NCI-H2107 treated with DMSO at 0.1 percent for 48 hours (cell line): ENCODE measurements around the gene SF3B6.
A peak's percentile ranks its signal among the peaks of the same experiment; 100 is the strongest.
"Not testable (repeated sequence)": the region's sequence is repeated elsewhere in the genome, so short reads cannot be mapped to it uniquely, and the experiment has no call there.

Experiments
- DNase-seq: peaks from one replicate; lab custom pipeline; 2025; ENCODE audit not compliant: unreplicated experiment; lab: John Stamatoyannopoulos, UW

SF3B6 gene

DNA sequence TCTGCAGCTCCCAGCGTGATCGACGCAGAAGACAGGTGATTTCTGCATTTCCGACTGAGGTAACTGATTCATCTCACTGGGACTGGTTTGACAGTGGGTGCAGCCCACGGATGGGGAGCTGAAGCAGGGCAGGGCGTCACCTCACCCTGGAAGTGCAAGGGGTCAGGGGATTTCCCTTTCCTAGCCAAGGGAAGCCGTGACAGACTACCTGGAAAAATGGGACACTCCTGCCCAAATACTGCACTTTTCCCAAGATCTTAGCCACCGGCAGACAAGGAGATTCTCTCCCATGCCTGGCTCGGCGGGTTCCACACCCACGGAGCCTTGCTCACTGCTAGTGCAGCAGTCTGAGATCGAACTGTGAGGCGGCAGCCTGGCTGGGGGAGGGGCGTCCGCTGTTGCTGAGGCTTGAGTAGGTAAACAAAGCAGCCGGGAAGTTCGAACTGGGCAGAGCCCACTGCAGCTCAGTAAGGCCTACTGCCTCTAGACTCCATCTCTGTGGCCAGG lies 19.1 kb upstream of the SF3B6 start:
- DNase-seq, result not testable (repeated sequence)

GRCh38 chr2:24093270-24093669 lies 17.1 kb upstream of the SF3B6 start:
- not testable (repeated sequence) for DNase-seq

DNA sequence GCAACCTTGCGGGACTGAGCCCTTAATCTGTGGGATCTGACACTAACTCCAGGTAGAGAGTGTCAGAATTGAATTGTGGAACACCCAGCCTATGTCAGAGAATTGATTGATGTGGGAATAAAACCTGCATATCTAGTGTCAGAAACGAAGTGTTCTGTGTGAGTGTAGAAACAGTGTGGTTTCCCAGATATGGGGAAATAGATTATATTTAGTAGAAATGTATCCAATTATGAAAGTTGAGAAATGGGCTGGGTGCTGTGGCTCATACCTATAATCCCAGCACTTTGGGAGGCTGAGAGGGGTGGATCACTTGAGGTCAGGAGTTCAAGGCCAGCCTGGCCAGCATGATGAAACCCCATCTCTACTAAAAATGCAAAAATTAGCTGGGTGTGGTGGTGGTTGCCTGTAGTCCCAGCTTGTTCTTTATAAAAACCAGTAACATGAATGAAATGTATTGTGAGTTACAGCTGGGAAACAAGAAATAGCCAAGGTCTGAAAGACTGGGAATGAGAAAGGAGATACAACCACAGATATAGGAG lies 12.8 kb upstream of the SF3B6 start:
- no peak for DNase-seq

DNA sequence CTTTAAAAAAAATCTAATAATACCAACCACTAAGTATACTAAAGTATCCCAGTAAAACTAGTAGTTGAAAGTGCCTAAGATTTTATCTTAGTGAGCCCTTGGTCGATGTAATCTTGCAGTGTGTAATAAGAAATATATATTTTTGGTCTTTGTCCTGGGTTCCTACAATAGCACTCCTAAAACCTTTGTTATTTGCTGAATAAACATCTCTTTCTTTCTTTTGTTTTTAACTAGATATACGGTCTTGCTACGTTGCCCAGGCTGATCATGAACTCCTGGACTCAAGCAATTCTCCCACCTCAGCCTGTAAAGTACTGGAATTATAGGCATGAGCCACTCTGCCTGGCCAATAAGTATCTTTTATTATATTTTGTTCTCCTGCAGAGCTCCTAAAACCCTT lies 10.9 kb upstream of the SF3B6 start:
- DNase-seq, result no peak

DNA sequence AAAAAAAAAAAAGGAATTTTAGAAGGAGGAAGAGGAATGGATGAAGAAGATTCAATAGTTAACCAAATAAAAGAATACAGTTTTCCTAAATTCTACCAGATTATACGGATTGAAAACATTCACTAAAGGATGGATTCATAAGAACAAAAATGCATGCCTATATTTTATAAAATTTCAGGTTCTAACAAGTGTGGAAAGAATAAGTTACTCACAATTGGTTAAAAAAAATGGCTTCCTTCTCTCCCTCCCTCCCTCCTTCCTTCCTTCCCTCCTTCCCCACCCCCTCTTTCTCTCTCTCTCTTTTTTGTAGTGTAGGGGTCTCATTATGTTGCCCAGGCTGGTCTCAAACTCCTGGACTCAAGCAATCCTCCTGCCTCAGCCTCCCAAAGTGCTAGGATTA lies 10.1 kb upstream of the SF3B6 start:
- DNase-seq, result no peak

DNA sequence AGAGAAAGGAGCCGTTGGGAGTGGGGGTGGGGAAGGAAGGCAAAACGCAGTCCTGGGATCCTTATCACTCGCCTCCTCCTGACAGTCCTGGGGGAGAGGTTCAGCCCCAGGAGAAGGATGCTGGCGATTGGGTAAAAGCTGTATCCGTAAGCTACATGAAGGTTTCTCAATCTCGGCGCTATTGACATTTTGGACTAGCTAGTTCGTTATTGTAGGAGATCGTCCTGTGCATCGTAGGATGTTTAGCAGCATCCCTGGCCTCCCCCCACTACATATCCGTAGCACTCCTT lies 9.0 kb upstream of the SF3B6 start:
- no peak for DNase-seq

DNA sequence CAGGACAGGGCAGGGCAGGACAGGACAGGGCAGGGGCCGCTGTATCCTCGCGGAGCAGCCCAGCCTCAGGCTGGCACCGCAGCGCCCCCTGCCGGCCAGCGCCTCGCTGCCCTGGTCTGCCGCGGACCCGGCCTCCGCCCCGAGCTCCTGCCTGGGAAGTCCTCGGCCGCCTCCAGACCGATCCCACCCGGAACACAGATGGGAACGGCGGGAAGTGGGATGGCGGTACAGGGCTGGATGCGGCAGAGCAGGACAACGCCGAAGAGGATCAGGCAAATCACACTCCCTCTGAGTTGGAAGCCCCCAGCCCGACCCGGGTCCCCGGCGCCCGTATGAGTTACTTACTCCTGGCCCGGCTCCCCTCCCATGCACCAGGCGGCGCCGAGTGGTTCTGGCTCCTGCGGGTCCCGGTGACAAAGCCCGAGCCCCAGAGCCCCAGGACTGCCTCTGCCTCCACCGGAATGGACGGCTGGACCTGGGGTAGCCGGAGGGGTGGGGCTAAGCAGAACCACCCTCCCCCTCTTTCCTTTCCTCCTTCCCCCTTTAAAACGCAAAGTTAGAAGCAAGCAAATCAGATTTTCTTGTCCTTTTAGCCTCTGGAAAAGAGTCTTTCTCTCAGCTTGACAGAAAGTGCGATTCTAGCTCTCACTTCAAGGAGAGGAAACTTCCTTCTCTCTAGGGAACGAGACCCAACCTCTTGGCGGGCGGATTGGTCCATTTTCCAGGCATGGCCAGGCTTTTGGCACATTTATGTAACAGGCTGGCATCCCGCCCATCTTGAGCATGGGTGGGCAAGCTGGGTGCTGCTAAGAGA lies 8.5 kb upstream of the SF3B6 start, which contains the start of gene TP53I3:
Gene TP53I3, minus strand, starts transcription at position 449 of the 814 bp plus-strand sequence. CDS start 508 bp downstream, outside the sequence.
- peak; percentile 43 for DNase-seq

DNA sequence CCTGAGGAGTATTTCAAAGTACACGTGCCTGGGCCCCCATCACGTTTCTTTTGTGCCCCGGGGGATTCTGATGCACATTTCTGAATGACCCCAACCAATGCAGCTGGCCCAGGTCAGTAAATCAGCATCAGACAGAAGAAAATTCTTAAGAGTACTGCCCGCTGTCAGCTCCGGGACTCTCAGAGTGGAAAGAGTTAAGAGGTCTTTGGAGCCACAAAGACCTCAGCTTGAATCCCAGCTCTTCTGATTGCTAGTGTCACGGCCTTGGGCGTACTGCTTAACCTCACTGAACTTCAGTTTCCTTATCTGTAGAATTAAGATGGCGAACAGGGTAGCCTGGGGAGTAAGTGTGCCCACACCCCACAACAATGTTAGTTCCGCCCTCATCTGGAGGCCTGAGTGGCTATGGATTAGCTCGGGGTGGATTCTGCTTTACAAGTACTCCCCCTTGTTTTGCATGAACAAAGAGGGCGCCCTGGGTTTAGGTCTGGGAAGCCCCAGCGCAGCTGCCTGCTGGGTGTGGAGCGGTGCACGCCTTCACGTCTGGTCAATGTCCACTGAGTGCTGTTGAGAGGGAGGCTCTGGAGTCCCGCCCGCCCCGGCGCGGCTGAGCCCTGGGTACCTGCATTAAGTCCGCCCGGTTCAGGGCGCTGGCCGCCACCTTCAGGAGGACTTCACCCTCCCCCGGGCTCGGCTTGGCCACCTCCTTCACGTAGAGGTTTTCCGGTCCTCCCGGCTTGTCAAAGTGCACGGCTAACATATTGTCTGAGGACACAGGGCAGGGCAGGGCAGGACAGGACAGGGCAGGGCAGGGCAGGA lies 7.7 kb upstream of the SF3B6 start:
- DNase-seq, result peak; percentile 54

GRCh38 chr2:24082787-24083566 lies 6.9 kb upstream of the SF3B6 start:
- no peak for DNase-seq

DNA sequence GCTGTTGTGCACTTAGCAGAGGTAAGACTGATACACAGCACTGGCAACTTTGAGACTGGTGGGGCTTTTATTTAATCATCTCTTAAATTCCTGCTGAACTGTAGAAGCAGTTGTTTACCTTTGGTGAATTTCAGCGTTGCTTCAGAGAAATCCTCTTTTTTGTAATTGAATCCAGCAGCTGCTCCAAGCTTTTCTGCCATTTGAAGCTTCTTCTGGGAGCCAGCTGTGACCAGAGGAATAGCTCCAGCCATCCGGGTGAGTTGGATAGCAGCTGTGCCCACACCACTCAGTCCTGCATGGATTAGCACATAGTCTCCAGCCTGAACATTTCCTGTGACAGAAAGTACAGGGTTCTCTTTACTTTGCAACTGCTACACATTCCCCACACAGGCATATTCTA lies 4.6 kb upstream of the SF3B6 start:
- DNase-seq, result peak; percentile 20

DNA sequence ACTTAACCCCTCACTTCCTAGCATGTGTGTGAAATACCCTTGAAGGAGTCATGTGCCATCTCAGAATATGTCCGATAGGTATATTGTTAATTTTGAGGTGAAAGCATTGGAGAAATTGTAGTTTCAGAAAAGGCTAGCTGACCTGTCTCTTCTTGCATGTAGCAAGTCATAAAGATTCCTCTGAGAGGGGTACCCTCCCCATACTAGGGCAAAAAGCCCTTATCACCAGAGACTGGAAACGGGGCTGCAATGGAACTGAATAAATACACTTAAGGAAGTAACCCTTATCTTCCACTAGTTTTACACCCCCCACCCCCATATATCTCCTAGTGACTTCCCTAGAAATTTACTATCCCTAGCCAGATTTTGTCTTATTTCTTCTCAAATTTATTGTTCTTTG lies 1.8 kb upstream of the SF3B6 start:
- no peak for DNase-seq

GRCh38 chr2:24077535-24077877 lies 1.4 kb upstream of the SF3B6 start:
- DNase-seq, result no peak

GRCh38 chr2:24076849-24077534 lies 866 bp upstream of the SF3B6 start:
- DNase-seq, result peak; percentile 12

DNA sequence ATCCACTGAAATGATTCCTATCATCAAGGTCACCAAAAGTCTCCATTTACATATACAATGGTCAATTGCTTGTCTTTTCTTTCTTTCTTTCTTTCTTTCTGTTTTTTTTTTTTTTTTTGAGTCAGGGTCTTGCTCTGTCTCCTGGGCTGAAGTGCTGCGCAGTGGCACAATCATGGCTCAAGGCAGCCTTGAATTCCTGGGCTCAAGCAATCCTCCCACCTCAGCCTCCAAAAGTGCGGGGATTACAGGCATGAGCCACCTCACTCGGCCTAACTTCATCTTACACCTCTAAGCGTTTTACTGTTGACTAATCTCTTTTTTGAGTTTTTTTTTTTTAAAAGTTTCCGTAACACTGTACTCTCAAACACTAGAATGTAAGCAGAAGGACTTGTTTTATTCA lies 867 bp downstream of the SF3B6 start:
- DNase-seq, result no peak

GRCh38 chr2:24073816-24074215 lies 2.3 kb downstream of the SF3B6 start:
- DNase-seq, result no peak

DNA sequence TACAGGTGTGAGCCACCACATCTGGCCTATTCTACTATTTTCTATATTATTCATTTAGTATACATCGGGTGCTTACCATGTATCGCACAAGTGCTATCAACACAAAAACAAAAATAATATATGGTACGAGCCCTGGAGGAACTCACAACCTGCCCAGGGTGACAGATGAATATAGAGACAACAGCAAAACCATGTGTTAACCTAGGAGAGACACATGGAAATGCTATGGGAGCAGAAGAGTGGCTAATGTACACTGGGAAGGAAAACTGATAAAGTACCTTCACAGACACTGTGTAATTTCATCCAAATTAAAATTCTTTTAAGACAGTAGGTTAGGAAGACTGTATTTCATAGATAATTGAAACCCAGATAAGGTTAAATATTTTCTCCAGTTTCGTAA lies 3.9 kb downstream of the SF3B6 start:
- no peak for DNase-seq

GRCh38 chr2:24065341-24065740 lies 10.8 kb downstream of the SF3B6 start:
- no peak for DNase-seq

DNA sequence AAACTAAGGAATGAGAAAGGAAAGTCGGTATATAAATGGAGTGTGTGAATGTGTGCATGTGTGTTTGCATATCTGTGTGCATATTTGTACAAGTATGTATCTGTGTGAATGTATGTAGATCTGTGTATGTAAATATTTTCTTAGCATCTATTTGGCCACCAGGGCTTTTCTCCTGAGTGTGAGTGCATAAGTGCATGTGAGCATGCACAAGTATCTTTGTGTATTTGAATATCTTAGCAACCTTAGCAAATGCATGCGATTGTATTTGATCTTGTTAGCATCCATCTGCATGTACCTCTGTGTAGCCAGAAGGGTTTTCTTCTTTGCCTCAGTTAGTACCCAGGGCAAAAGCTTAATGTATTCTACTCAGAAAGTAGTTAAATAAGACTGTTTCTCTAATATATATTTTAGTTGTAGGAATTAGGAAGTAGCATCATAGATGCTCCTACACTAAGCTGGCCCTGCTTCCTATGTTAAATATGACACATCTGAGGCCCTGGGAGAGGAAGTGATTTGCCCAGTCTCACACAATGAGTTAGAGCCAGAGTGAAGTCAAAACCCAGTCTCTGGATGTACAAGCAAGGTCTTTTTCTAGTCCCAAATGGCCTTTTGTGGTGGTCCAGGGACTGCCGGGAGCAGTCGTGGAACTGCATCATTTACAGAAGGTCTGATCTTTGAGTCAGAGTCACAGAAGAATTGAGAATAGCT lies 17.4 kb downstream of the SF3B6 start:
- DNase-seq, result no peak

GRCh38 chr2:24055750-24056149 lies 20.4 kb downstream of the SF3B6 start:
- no peak for DNase-seq

GRCh38 chr2:24054366-24055010 lies 21.6 kb downstream of the SF3B6 start:
- DNase-seq, result no peak
